HG02970 (cell line): ENCODE data around the gene B9D2.
A peak's percentile ranks its signal among the peaks of the same experiment; 100 is the strongest.

Experiments used
- ATAC-seq: cut with Tn5 transposase; IDR thresholded peaks from one replicate; pipeline ENCODE4 v1.9.1; 2021; ENCODE audit warnings: mild to moderate bottlenecking, moderate library complexity, moderate number of reproducible peaks; ENCODE audit not compliant: unreplicated experiment, low FRiP score

Gene B9D2

GRCh38 chr19:41318696-41319499 lies 45.1 kb downstream of the B9D2 start:
- no peak for ATAC-seq

GRCh38 chr19:41316306-41316920 lies 47.5 kb downstream of the B9D2 start:
- ATAC-seq: no peak

GRCh38 chr19:41311613-41312012 lies 52.3 kb downstream of the B9D2 start:
- no peak for ATAC-seq

- no peak for ATAC-seq
Measured at GRCh38 chr19:41311072-41311471, 52.9 kb downstream of the B9D2 start.

- peak; percentile 79 for ATAC-seq
Measured at GRCh38 chr19:41310033-41310831, 53.7 kb downstream of the B9D2 start, which contains the start of gene CCDC97. CCDC97 (plus strand) TSS chr19:41310172; CDS start chr19:41310311, 139 bp downstream.

GRCh38 chr19:41309180-41310032 lies 54.5 kb downstream of the B9D2 start:
- ATAC-seq: peak; percentile 11

GRCh38 chr19:41308450-41309179 lies 55.3 kb downstream of the B9D2 start:
- ATAC-seq: no peak

GRCh38 chr19:41307954-41308449 lies 55.9 kb downstream of the B9D2 start:
- ATAC-seq: no peak

- ATAC-seq: no peak
Measured at GRCh38 chr19:41307090-41307875, 56.7 kb downstream of the B9D2 start.

- no peak for ATAC-seq
Measured at GRCh38 chr19:41305927-41306793, 57.8 kb downstream of the B9D2 start.

GRCh38 chr19:41304706-41305483 lies 59.1 kb downstream of the B9D2 start:
- no peak for ATAC-seq
